ENCODE data around the gene RPH3AL.

Gene RPH3AL

GRCh38 chr17:296906-297690 lies 55.5 kb downstream of the RPH3AL start:
- no peak for DNase-seq

GRCh38 chr17:296379-296778 lies 56.2 kb downstream of the RPH3AL start:
- no peak for DNase-seq

DNA sequence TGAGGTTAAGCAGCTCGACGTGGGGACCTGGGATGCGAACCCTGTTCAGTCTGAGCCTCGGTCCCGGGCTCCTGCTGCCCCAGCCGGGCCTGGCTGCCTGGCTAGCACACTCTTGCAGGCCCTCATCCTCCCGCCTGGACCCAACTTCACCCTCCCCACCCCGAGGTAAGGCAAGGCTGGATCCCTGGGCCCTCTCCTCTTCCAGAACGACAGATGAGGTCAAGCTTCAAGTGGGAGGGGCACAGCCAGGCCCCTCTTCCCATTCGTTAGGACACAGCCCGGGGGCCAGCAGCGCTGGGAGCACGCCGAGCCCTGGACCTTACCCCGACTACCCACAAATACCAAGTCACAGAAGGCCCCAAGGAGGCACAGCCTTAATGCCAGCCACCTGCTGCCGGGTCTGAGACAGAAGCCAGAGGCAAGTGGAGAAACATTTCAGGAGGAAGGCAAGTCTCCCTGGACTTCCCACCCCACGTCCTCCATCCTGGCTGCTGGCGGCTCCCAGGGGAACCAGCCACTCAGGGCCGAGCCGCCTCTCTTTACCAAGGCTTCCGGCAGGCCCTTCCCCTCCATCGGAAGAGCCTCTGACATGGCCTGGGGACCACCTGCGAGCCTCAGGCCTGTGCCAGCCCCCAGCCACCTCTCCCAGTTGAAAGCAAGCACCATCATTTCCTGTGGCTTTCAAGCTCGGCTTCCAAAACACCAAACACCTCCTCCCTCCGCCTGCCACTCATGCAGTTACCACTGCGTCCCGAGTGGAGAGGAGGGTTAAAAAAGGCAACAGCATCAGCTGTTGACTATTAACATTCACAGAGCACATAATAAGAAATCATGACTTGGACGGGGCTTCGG lies 59.9 kb downstream of the RPH3AL start:
- DNase-seq = no peak

DNA sequence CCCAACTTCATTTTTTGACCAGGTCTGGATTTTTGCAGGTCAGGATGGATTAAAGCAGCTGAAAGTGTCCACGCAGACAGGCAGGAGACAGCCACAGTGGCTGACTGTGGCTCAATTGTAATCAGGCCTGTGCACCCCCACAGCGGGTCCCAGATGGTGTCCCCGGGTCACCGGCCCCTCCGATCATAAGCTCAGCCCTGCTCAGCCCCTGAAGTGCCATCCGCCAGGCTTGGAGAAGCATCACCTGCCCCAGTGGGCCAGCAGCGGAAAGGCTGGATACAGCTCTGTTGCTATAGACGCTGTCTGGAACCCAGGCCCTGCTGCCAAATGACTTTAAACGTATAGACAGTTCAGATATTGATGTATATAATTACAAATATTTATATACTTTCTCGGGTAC lies 60.6 kb downstream of the RPH3AL start:
- no peak for DNase-seq

GRCh38 chr17:291587-291986 lies 61.0 kb downstream of the RPH3AL start:
- DNase-seq = no peak

DNA sequence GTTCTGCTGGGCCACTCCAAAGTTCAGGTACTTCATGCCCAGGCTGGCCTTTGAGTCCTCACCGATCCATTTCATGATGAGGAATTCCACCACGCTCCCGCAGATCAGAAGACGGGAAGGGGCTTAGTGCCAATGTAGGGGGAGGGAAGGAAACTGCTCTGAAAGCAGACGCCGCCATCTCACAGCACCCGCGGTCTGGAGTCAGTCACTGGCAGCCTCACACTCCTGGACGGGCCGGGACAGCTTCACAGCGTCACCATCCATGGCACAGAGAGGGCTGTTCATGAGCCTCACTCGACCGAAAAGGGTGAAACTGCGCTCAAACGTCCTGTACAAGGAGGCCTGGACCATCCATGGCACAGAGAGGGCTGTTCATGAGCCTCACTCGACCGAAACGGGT lies 62.0 kb downstream of the RPH3AL start:
- no peak for DNase-seq

DNA sequence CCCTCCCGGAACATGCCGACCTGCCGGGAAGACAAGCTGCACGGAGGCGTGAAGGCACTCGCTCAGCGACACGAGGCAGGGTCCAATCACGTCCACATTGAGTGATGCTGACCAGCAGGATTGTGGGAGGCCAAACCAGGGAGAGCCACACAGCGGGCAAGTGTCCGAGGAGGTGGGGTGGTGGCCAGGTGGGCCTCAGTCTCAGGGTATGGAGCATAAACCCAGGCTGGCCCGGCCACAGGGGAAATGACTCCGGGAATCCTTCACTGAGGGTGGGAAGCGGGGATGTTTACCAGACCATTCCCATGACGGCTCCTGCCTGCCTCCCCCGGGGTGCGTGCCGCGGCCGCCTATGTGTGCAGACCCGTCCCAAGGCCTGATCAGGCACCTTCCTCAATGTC lies 62.5 kb downstream of the RPH3AL start:
- DNase-seq = no peak

- DNase-seq = no peak
Measured at GRCh38 chr17:289409-289808, 63.2 kb downstream of the RPH3AL start.

- DNase-seq = no peak
Measured at GRCh38 chr17:288802-289356, 63.7 kb downstream of the RPH3AL start.

- no peak for DNase-seq
Measured at GRCh38 chr17:286571-286970, 66.0 kb downstream of the RPH3AL start.

- DNase-seq = no peak
Measured at GRCh38 chr17:285751-286422, 66.7 kb downstream of the RPH3AL start.

GRCh38 chr17:284676-285355 lies 67.8 kb downstream of the RPH3AL start:
- DNase-seq = no peak

GRCh38 chr17:283911-284675 lies 68.5 kb downstream of the RPH3AL start:
- no peak for DNase-seq

GRCh38 chr17:282912-283882 lies 69.4 kb downstream of the RPH3AL start:
- no peak for DNase-seq

GRCh38 chr17:282000-282911 lies 70.4 kb downstream of the RPH3AL start:
- no peak for DNase-seq

GRCh38 chr17:281365-281999 lies 71.1 kb downstream of the RPH3AL start:
- no peak for DNase-seq

GRCh38 chr17:280901-281300 lies 71.7 kb downstream of the RPH3AL start:
- DNase-seq = no peak

- DNase-seq = no peak
Measured at GRCh38 chr17:280216-280615, 72.4 kb downstream of the RPH3AL start.

DNA sequence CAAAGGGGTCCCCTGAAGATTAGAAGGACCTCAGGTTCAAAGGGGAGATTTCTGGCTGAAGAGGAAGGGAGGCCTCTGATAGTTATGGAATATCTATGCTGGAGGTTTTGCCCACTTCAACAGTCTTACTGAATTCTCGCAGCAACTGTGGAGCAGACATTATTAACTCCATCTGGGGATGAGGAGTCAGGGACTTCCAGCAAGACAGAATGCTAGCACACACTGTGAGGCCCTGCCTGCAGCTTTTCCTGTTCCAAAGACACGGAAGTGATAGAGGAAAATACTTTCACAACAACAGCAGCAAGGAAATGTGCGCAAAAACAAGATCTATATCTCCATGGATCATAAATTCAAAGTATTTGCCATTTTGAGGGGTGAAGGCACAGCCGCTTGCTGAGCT lies 72.8 kb downstream of the RPH3AL start:
- DNase-seq = no peak
